ENCODE results near the gene LMOD1. TPM values are rescaled to one million over a fixed set of nuclear protein-coding genes. Genes with fewer than 3 reads are reported as not detected.
A peak's percentile ranks its signal among the peaks of the same experiment; 100 is the strongest.
"Not testable (repeated sequence)": the region's sequence is repeated elsewhere in the genome, so short reads cannot be mapped to it uniquely, and the experiment has no call there.

Gene LMOD1
- total RNA-seq, 1 donor from 2014 or later, result 0.41 TPM

DNA sequence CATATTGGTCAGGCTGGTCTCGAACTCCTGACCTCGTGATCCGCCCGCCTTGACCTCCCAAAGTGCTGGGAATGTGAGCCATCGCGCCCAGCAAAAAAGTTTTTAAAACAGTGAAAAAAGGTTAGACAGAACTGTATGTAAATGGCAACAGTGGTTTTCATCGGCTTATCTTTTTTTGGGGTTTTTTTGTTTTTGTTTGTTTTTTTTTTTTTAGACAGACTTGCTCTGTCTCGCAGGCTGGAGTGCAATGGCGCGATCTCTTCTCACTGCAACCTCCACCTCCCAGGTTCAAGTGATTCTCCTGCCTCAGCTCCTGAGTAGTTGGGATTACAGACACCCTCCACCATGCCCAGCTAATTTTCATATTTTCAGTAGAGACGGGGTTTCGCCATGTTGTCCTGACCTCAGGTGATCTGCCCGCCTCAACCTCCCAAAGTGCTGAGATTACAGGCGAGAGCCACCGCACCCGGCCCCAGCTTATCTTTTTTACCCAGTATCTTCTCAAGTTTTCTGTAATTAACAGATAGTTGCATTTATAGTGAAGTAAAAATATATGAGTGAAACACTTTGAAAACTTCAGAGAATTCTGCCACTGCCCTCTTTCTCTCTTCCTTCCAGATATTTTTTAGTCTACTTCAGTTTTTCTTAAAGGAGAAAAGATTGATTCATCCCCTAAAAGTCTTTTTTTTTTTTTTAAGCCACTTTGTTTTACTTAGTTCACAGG is 22.0 kb upstream of the LMOD1 start:
- no peaks in the 10 kb centered on the region for H3K9me3 Mint-ChIP-seq (ENCODE audit: low read depth)
- peaks cover 16% of the 10 kb centered on the region for H3K36me3 Mint-ChIP-seq (ENCODE audit: insufficient read depth)
- TF ChIP-seq, protein P1, sequence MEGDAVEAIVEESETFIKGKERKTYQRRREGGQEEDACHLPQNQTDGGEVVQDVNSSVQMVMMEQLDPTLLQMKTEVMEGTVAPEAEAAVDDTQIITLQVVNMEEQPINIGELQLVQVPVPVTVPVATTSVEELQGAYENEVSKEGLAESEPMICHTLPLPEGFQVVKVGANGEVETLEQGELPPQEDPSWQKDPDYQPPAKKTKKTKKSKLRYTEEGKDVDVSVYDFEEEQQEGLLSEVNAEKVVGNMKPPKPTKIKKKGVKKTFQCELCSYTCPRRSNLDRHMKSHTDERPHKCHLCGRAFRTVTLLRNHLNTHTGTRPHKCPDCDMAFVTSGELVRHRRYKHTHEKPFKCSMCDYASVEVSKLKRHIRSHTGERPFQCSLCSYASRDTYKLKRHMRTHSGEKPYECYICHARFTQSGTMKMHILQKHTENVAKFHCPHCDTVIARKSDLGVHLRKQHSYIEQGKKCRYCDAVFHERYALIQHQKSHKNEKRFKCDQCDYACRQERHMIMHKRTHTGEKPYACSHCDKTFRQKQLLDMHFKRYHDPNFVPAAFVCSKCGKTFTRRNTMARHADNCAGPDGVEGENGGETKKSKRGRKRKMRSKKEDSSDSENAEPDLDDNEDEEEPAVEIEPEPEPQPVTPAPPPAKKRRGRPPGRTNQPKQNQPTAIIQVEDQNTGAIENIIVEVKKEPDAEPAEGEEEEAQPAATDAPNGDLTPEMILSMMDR (IDR thresholded peaks at IDR 0.05; ENCODE audit: unreplicated experiment), result no peak
- no peak for DNase-seq (ENCODE audit: low spot score, unreplicated experiment)
- no peaks in the 10 kb centered on the region for H3K27me3 Mint-ChIP-seq
- no peaks in the 10 kb centered on the region for H3K4me1 Mint-ChIP-seq (ENCODE audit: low read depth)
- peak overlapping the region; percentile 13 for H3K27ac Mint-ChIP-seq
- no peak overlapping the region for H3K4me3 Mint-ChIP-seq (ENCODE audit: low read depth)

DNA sequence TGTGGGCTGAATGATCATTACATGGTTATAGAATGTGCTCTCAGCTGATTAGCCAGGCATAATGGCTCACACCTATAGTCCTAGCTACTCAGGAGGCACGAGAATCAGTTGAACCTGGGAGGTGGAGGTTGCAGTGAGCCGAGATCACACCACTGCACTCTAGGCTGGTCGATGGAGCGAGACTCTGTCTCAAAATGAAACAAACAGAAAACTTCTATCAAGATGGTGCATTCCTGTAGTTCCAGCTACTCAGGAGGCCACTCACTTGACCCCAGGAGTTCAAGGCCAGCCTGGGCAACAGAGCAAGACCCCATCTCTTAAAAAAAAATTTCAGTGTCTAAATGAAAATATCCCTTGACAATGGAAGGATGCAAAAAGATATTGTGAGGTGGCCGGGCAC is 19.8 kb upstream of the LMOD1 start:
- Mint-ChIP-seq H3K27ac (no peak overlapping the region), H3K4me1 (ENCODE audit: low read depth) (no peaks in the 10 kb centered on the region), H3K4me3 (ENCODE audit: low read depth) (no peak overlapping the region), H3K36me3 (ENCODE audit: insufficient read depth) (peaks cover 22% of the 10 kb centered on the region), H3K9me3 (ENCODE audit: low read depth) (no peaks in the 10 kb centered on the region), H3K27me3 (no peaks in the 10 kb centered on the region)
- DNase-seq (ENCODE audit: low spot score, unreplicated experiment), result no peak
- TF ChIP-seq, protein P1 (IDR thresholded peaks at IDR 0.05; ENCODE audit: unreplicated experiment), result no peak

DNA sequence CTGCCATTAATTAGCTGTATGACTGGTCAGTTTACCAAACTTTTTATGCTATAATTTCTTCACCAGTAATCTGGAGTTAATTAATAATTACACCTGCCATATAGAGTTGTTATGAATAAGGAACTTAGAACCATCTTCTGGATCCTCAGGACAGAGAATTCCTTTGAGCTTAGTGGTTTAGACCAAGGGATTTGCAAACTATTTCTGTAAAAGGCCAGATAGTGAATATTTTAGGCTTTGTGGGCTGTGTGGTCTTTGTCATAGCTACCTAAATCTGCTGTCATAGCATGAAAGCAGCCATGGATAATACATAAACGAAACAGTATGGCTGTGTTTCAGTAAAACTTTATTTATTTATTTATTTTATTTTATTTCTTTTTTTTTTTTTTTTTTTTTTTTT is 17.9 kb upstream of the LMOD1 start:
- Mint-ChIP-seq H3K27me3 (no peaks in the 10 kb centered on the region), H3K36me3 (ENCODE audit: insufficient read depth) (peaks cover 19% of the 10 kb centered on the region), H3K4me3 (ENCODE audit: low read depth) (no peak overlapping the region), H3K27ac (no peak overlapping the region), H3K9me3 (ENCODE audit: low read depth) (no peaks in the 10 kb centered on the region), H3K4me1 (ENCODE audit: low read depth) (no peaks in the 10 kb centered on the region)
- TF ChIP-seq, protein P1 (IDR thresholded peaks at IDR 0.05; ENCODE audit: unreplicated experiment), result no peak
- DNase-seq (ENCODE audit: low spot score, unreplicated experiment), result no peak

DNA sequence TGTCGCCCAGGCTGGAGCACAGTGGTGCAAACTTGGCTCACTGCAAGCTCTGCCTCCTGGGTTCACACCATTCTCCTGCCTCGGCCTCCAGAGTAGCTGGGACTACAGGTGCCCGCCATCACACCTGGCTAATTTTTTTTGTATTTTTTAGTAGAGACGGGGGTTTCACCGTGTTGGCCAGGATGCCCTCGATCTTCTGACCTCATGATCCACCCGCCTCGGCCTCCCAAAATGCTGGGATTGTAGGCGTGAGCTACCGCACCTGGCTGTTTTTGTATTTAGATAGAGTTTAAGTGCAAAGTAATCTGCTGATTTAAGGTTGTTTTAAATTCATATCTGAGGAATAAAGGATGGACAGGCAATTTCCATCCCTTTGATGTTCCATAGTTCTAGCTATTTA is 16.0 kb upstream of the LMOD1 start:
- H3K36me3 Mint-ChIP-seq (ENCODE audit: insufficient read depth), result peaks cover 19% of the 10 kb centered on the region
- DNase-seq (ENCODE audit: low spot score, unreplicated experiment); H3K9me3 Mint-ChIP-seq (ENCODE audit: low read depth); H3K27ac Mint-ChIP-seq; H3K4me3 Mint-ChIP-seq (ENCODE audit: low read depth); H3K4me1 Mint-ChIP-seq (ENCODE audit: low read depth); H3K27me3 Mint-ChIP-seq: not testable (repeated sequence)

DNA sequence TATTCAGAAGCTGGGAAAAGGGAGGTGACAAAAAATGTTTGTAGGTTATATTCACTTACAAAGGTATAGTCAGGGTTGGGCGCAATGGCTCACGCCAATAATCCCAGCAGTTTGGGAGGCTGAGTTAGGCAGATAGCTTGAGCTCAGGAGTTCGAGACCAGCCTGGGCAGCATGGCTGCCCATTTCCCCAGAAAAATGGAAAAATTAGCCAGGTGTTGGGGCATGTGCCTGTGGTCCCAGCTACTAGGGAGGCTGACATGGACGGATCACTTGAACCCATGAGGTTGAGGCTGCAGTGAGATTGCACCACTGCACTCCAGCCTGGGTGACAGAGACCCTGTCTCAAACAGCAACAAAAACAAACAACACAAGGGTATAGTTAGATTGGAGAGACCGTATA is 12.0 kb upstream of the LMOD1 start:
- Mint-ChIP-seq H3K4me1 (ENCODE audit: low read depth) (peaks cover 11% of the 10 kb centered on the region), H3K36me3 (ENCODE audit: insufficient read depth) (peaks cover 11% of the 10 kb centered on the region), H3K4me3 (ENCODE audit: low read depth) (no peak overlapping the region), H3K9me3 (ENCODE audit: low read depth) (no peaks in the 10 kb centered on the region), H3K27me3 (no peaks in the 10 kb centered on the region), H3K27ac (no peak overlapping the region)
- TF ChIP-seq, protein P1 (IDR thresholded peaks at IDR 0.05; ENCODE audit: unreplicated experiment), result no peak
- no peak for DNase-seq (ENCODE audit: low spot score, unreplicated experiment)

DNA sequence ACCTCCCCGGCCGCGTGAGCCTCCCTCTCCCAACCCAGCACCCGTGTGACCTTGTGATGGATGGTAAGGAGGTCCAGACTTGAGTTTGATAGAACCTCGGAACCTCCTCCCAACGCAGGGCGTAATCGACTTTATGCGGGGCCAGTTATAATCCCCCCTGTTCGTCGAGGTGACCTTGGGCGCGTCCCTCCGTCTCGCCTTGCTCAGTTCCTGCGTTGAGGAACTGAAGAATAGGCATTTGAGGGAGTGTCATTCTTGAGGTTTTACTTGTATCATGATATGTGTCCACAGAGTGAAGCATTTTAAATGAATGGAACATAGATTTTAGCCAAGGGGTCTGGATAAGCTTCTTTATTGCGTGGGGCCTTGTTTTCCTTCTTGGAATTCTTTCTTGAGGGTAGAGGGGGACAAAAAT is 9.4 kb upstream of the LMOD1 start:
- no peaks in the 10 kb centered on the region for H3K9me3 Mint-ChIP-seq (ENCODE audit: low read depth)
- peak overlapping the region; percentile 98 for H3K4me3 Mint-ChIP-seq (ENCODE audit: low read depth)
- no peaks in the 10 kb centered on the region for H3K27me3 Mint-ChIP-seq
- peak overlapping the region; percentile 95 for H3K27ac Mint-ChIP-seq
- peaks cover 5% of the 10 kb centered on the region for H3K36me3 Mint-ChIP-seq (ENCODE audit: insufficient read depth)
- no peak for DNase-seq (ENCODE audit: low spot score, unreplicated experiment)
- H3K4me1 Mint-ChIP-seq (ENCODE audit: low read depth), result peaks cover 11% of the 10 kb centered on the region
- TF ChIP-seq, protein P1 (IDR thresholded peaks at IDR 0.05; ENCODE audit: unreplicated experiment), result no peak
